ENCODE measurements around the gene CHRM3. TPM values are rescaled to one million over a fixed set of nuclear protein-coding genes. Genes with fewer than 3 reads are reported as not detected.

The CHRM3 gene
- total RNA-seq, 4 donors from 2014 or later: 16.4 to 41.3 (median 16.9) TPM

GRCh38 chr1:239353536-239353935 is 32.8 kb upstream of the CHRM3 start:
- no peak overlapping the region for H3K27ac ChIP-seq
- no peaks in the 10 kb centered on the region for H3K4me1 ChIP-seq
- no peak for TF ChIP-seq POLR2A (IDR thresholded peaks at IDR 0.05)
- TF ChIP-seq CTCF (IDR thresholded peaks at IDR 0.05): no peak
- H3K27me3 ChIP-seq: no peaks in the 10 kb centered on the region
- no peak overlapping the region for H3K4me3 ChIP-seq
- DNase-seq: peak in 1 of 3 donors; percentile 50
- no peaks in the 10 kb centered on the region for H3K36me3 ChIP-seq
- no peaks in the 10 kb centered on the region for H3K9me3 ChIP-seq

- Histone ChIP-seq H3K9me3 (no peaks in the 10 kb centered on the region), H3K27ac (no peak overlapping the region), H3K27me3 (no peaks in the 10 kb centered on the region), H3K4me1 (no peaks in the 10 kb centered on the region), H3K36me3 (no peaks in the 10 kb centered on the region), H3K4me3 (no peak overlapping the region)
- no peak for TF ChIP-seq POLR2A (IDR thresholded peaks at IDR 0.05)
- TF ChIP-seq CTCF (IDR thresholded peaks at IDR 0.05): no peak
- no peak for DNase-seq
These were observed 32.1 kb upstream of the CHRM3 start for GRCh38 chr1:239354231-239354630.

- Histone ChIP-seq H3K9me3 (no peaks in the 10 kb centered on the region), H3K4me1 (no peaks in the 10 kb centered on the region)
These were observed 28.5 kb upstream of the CHRM3 start for GRCh38 chr1:239357867-239358266.

DNA sequence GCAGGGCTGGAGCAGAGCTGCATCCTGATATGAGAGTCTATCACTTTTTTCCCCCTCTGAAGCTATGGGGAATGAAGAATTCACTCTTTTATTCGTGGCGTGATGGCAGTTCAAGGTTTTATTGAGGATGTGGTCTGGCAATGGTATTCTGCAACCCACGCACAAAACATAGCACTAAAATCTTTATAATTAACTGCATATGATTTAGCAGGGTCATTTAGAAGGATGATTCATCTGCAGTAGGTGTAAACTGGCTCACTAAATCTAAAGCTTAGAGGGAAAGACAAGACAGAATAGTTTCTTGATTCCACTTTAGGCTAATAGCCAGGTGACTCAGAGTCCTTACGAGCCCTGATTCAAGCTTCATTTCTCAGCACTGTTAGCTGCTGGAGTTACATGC is 25.0 kb upstream of the CHRM3 start:
- Histone ChIP-seq H3K4me1 (no peaks in the 10 kb centered on the region), H3K27ac (no peak overlapping the region), H3K4me3 (no peak overlapping the region), H3K27me3 (no peaks in the 10 kb centered on the region), H3K36me3 (no peaks in the 10 kb centered on the region), H3K9me3 (no peaks in the 10 kb centered on the region)
- no peak for TF ChIP-seq POLR2A (IDR thresholded peaks at IDR 0.05)
- TF ChIP-seq CTCF (IDR thresholded peaks at IDR 0.05): no peak
- no peak for DNase-seq

More at GRCh38 chr1:239357867-239358266, 28.5 kb upstream of the CHRM3 start:
- Histone ChIP-seq H3K27ac (no peak overlapping the region), H3K4me3 (no peak overlapping the region), H3K27me3 (no peaks in the 10 kb centered on the region), H3K36me3 (no peaks in the 10 kb centered on the region)
- DNase-seq: no peak
- TF ChIP-seq POLR2A (IDR thresholded peaks at IDR 0.05) (no peak), CTCF (IDR thresholded peaks at IDR 0.05) (no peak)

DNA sequence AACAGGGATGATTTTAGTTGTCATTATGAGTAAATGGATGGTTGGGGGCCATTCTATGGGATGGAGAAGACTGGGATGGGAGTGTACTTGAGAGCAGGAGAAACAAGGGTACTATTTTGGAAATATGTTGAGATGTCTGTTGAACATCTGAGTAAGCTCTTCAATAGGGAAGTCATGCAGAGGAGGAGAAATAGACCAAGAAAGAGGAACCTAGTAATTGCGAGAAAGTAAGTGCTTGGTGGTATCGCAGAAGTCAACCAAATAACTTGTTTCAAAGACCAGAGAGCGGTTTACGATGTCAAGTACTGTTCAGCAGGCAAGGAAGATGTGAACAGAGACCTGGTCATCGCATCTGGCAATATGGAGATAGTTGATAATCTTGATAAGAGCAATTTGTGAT is 22.4 kb upstream of the CHRM3 start:
- no peaks in the 10 kb centered on the region for H3K27me3 ChIP-seq
- H3K4me3 ChIP-seq: no peak overlapping the region
- no peaks in the 10 kb centered on the region for H3K36me3 ChIP-seq
- TF ChIP-seq CTCF (IDR thresholded peaks at IDR 0.05) (no peak), POLR2A (IDR thresholded peaks at IDR 0.05) (no peak)
- DNase-seq: no peak
- peaks cover 0 to 3% (median 0%) of the 10 kb centered on the region in 4 donors for H3K4me1 ChIP-seq
- H3K9me3 ChIP-seq: no peaks in the 10 kb centered on the region
- H3K27ac ChIP-seq: no peak overlapping the region

DNA sequence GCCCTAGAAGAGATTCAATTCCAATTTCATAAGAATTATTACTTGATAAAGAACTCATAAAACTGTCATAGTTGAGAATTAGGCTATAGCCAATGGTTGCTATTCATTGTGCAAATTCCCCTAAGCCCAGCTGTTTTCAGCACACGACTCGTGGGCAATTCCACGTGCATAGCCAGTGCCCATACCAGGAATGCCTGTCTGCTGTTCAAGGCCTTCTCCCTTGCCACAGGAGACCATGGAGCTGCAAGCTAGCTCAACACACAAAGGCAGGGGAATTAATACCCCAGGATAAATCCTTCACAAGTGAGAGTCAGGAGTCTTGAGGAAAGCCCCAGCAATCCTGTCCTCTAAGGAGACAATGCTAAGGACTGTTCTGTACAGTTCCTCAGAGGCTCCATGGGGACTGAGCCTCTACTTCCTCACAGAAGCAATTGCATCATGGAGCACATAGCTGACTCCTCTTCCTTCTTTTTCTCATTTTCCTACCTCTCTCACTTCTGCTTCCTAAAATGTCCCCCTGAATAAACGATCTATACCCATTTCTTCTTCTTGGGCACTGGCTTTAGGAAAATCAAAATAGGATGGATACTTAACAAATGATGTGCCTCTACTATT is 19.1 kb upstream of the CHRM3 start:
- H3K36me3 ChIP-seq: no peaks in the 10 kb centered on the region
- H3K4me1 ChIP-seq: peaks cover 0 to 3% (median 0%) of the 10 kb centered on the region in 4 donors
- H3K4me3 ChIP-seq: no peak overlapping the region
- H3K27me3 ChIP-seq: no peaks in the 10 kb centered on the region
- no peaks in the 10 kb centered on the region for H3K9me3 ChIP-seq
- no peak for TF ChIP-seq POLR2A (IDR thresholded peaks at IDR 0.05)
- TF ChIP-seq CTCF (IDR thresholded peaks at IDR 0.05): no peak
- H3K27ac ChIP-seq: no peak overlapping the region
- DNase-seq: no peak

Measured in Peyer's patch (tissue), 4 donors.